ENCODE data around the gene MARCO.

Gene MARCO

GRCh38 chr2:118980022-118980421 is 38.0 kb downstream of the MARCO start:
- no peak overlapping the region for H2AFZ ChIP-seq (ENCODE audit: low read length)
- H3K27me3 ChIP-seq (ENCODE audit: insufficient read depth, low read length), result no peaks in the 10 kb centered on the region
- no peaks in the 10 kb centered on the region for H3K4me1 ChIP-seq (ENCODE audit: insufficient read depth, low read length, severe bottlenecking)
- no peak overlapping the region for H3K9ac ChIP-seq (ENCODE audit: low read length)
- H3K79me2 ChIP-seq (ENCODE audit: insufficient read depth, low read length), result no peaks in the 10 kb centered on the region
- H4K20me1 ChIP-seq (ENCODE audit: insufficient read depth, low read length), result no peaks in the 10 kb centered on the region
- no peaks in the 10 kb centered on the region for H3F3A ChIP-seq (ENCODE audit: insufficient read depth, low read length)
- H3K27ac ChIP-seq (ENCODE audit: low read depth, low read length, poor library complexity, severe bottlenecking), result no peak overlapping the region
- H3K36me3 ChIP-seq (ENCODE audit: insufficient read depth, low read length), result no peaks in the 10 kb centered on the region
- no peaks in the 10 kb centered on the region for H3K9me2 ChIP-seq (ENCODE audit: low read depth, low read length)
- no peaks in the 10 kb centered on the region for H3K9me3 ChIP-seq (ENCODE audit: low read length)
- TF ChIP-seq EZH2 (IDR thresholded peaks at IDR 0.05; ENCODE audit: borderline replicate concordance, low read length), result no peak
- TF ChIP-seq, protein P1, sequence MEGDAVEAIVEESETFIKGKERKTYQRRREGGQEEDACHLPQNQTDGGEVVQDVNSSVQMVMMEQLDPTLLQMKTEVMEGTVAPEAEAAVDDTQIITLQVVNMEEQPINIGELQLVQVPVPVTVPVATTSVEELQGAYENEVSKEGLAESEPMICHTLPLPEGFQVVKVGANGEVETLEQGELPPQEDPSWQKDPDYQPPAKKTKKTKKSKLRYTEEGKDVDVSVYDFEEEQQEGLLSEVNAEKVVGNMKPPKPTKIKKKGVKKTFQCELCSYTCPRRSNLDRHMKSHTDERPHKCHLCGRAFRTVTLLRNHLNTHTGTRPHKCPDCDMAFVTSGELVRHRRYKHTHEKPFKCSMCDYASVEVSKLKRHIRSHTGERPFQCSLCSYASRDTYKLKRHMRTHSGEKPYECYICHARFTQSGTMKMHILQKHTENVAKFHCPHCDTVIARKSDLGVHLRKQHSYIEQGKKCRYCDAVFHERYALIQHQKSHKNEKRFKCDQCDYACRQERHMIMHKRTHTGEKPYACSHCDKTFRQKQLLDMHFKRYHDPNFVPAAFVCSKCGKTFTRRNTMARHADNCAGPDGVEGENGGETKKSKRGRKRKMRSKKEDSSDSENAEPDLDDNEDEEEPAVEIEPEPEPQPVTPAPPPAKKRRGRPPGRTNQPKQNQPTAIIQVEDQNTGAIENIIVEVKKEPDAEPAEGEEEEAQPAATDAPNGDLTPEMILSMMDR (IDR thresholded peaks at IDR 0.05; ENCODE audit: low read length), result no peak
- H3K4me2 ChIP-seq (ENCODE audit: low read length), result no peak overlapping the region
- H3K4me3 ChIP-seq (ENCODE audit: low read depth, low read length, poor library complexity, severe bottlenecking), result no peak overlapping the region

GRCh38 chr2:118980573-118980972 is 38.6 kb downstream of the MARCO start:
- no peaks in the 10 kb centered on the region for H3F3A ChIP-seq (ENCODE audit: insufficient read depth, low read length)
- H3K9me2 ChIP-seq (ENCODE audit: low read depth, low read length), result no peaks in the 10 kb centered on the region
- H3K9me3 ChIP-seq (ENCODE audit: low read length), result no peaks in the 10 kb centered on the region
- no peaks in the 10 kb centered on the region for H4K20me1 ChIP-seq (ENCODE audit: insufficient read depth, low read length)
- H3K79me2 ChIP-seq (ENCODE audit: insufficient read depth, low read length), result no peaks in the 10 kb centered on the region
- no peak overlapping the region for H3K4me3 ChIP-seq (ENCODE audit: low read depth, low read length, poor library complexity, severe bottlenecking)
- H2AFZ ChIP-seq (ENCODE audit: low read length), result no peak overlapping the region
- H3K9ac ChIP-seq (ENCODE audit: low read length), result no peak overlapping the region
- no peaks in the 10 kb centered on the region for H3K27me3 ChIP-seq (ENCODE audit: insufficient read depth, low read length)
- H3K4me1 ChIP-seq (ENCODE audit: insufficient read depth, low read length, severe bottlenecking), result no peaks in the 10 kb centered on the region
- no peak for TF ChIP-seq EZH2 (IDR thresholded peaks at IDR 0.05; ENCODE audit: borderline replicate concordance, low read length)
- TF ChIP-seq, protein P1 (IDR thresholded peaks at IDR 0.05; ENCODE audit: low read length), result no peak
- H3K36me3 ChIP-seq (ENCODE audit: insufficient read depth, low read length), result no peaks in the 10 kb centered on the region
- no peak overlapping the region for H3K27ac ChIP-seq (ENCODE audit: low read depth, low read length, poor library complexity, severe bottlenecking)
- H3K4me2 ChIP-seq (ENCODE audit: low read length), result no peak overlapping the region

- Histone ChIP-seq H3K79me2 (ENCODE audit: insufficient read depth, low read length) (no peaks in the 10 kb centered on the region), H3K4me2 (ENCODE audit: low read length) (no peak overlapping the region), H3K9me3 (ENCODE audit: low read length) (no peaks in the 10 kb centered on the region), H4K20me1 (ENCODE audit: insufficient read depth, low read length) (no peaks in the 10 kb centered on the region), H3K27me3 (ENCODE audit: insufficient read depth, low read length) (no peaks in the 10 kb centered on the region), H3K4me1 (ENCODE audit: insufficient read depth, low read length, severe bottlenecking) (no peaks in the 10 kb centered on the region), H3K27ac (ENCODE audit: low read depth, low read length, poor library complexity, severe bottlenecking) (no peak overlapping the region), H3K9me2 (ENCODE audit: low read depth, low read length) (no peaks in the 10 kb centered on the region), H2AFZ (ENCODE audit: low read length) (no peak overlapping the region), H3K9ac (ENCODE audit: low read length) (no peak overlapping the region), H3K4me3 (ENCODE audit: low read depth, low read length, poor library complexity, severe bottlenecking) (no peak overlapping the region), H3K36me3 (ENCODE audit: insufficient read depth, low read length) (no peaks in the 10 kb centered on the region), H3F3A (ENCODE audit: insufficient read depth, low read length) (no peaks in the 10 kb centered on the region)
- TF ChIP-seq, protein P1 (IDR thresholded peaks at IDR 0.05; ENCODE audit: low read length), result no peak
These were observed 39.6 kb downstream of the MARCO start for GRCh38 chr2:118981632-118982031.

All from OCI-LY1 (cell line).